ENCODE measurements around the gene STARD9.
"Not testable (repeated sequence)": the region's sequence is repeated elsewhere in the genome, so short reads cannot be mapped to it uniquely, and the experiment has no call there.

Gene STARD9

DNA sequence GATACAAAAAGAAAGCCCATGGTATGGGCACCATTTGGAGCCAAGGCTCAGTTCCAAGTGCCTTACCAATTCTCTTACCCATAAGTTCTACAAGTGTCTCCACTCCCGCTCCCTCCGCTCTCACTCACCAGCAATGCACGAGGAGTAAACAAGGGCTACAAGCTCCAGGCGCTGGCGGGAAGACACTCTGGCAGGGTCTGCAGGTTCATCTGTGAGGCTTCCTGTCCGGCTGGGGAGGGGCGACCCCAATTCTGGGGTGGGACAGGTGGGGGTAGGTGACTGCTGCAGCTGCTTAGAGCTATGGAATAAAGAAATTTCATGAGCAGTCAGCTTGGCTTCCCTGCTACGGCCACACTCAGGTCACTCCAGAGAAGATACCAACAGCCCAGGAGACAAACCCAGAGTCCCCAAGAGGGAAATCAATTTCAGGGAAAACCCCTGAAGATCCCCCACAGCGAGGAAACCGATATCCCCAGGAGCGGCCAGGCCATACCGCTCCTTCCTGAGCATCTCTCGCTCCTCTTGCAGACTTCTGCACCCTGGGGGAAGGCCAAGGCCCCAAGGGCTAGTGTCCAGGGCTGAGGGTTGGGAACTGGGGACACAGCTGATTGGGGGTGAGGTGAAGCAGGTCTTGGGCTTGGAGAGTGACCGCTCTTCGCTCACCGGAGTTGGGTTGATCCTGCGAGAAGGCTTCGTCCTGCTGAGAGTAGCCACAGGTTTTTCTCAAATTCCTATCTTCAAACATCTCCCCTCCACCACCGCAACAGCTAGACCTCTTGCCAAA, 160.2 kb downstream of the STARD9 start:
- H3K27me3 Mint-ChIP-seq, result no peaks in the 10 kb centered on the region

DNA sequence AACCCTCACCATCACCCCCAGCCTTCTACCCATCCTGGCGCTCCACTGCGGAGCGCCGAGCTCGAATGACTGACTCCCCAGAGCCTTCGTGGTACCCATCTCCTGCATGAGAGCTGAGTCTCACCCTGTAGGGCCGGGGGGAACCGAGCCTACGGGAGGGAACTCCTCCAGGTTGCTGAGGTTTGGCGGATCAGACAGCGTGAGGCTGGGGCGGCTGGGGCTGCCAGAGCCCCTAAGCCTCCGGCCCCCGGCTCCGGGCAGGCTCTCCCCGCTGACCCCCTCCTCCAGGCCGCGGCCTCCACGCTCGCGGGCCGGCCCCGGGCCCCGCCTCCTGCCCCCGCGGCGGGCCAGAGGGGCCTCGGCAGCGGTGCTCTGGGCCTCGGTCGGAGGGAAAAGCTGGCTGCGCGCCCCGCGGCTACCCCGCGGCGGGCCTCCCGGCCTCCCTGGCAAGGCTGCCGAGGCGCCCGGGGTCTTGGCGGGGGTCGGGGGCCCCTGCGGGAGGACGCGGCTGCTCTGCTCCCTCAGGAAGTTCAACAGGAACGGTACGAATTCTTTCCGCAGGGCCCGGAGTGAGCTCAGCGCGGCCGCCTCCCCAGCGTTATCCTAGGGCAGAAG, 160.9 kb downstream of the STARD9 start:
- peak; percentile 37 for ATAC-seq
- H3K27me3 Mint-ChIP-seq, result no peaks in the 10 kb centered on the region
- peaks cover 33% of the 10 kb centered on the region for H3K4me1 Mint-ChIP-seq
- H3K27ac Mint-ChIP-seq, result peak overlapping the region; percentile 64 to 93
- H3K4me3 Mint-ChIP-seq, result peak overlapping the region; percentile 78 to 88
- peak; percentile 22 to 33 for DNase-seq
- H3K9me3 Mint-ChIP-seq, result no peaks in the 10 kb centered on the region

More for the DNA sequence above, 160.2 kb downstream of the STARD9 start:
- Mint-ChIP-seq H3K4me3 (peak overlapping the region; percentile 78 to 88), H3K27ac (peak overlapping the region; percentile 64 to 93), H3K9me3 (no peaks in the 10 kb centered on the region), H3K4me1 (peaks cover 33% of the 10 kb centered on the region)
- no peak for DNase-seq
- ATAC-seq, result no peak

- no peaks in the 10 kb centered on the region for H3K27me3 Mint-ChIP-seq
- ATAC-seq, result peak; percentile 96
- peaks cover 33% of the 10 kb centered on the region for H3K4me1 Mint-ChIP-seq
- peak within 1 kb of the TSS; percentile 78 to 88 for H3K4me3 Mint-ChIP-seq
- peak; percentile 89 to 92 for DNase-seq
- no peaks in the 10 kb centered on the region for H3K9me3 Mint-ChIP-seq
- H3K27ac Mint-ChIP-seq, result peak within 1 kb of the TSS; percentile 88 to 96
Observed at GRCh38 chr15:42736793-42737528, 161.6 kb downstream of the STARD9 start, which contains the start of gene CDAN1. Gene CDAN1 (minus strand): TSS chr15:42737128. CDS start chr15:42737102, 26 bp downstream.

DNA sequence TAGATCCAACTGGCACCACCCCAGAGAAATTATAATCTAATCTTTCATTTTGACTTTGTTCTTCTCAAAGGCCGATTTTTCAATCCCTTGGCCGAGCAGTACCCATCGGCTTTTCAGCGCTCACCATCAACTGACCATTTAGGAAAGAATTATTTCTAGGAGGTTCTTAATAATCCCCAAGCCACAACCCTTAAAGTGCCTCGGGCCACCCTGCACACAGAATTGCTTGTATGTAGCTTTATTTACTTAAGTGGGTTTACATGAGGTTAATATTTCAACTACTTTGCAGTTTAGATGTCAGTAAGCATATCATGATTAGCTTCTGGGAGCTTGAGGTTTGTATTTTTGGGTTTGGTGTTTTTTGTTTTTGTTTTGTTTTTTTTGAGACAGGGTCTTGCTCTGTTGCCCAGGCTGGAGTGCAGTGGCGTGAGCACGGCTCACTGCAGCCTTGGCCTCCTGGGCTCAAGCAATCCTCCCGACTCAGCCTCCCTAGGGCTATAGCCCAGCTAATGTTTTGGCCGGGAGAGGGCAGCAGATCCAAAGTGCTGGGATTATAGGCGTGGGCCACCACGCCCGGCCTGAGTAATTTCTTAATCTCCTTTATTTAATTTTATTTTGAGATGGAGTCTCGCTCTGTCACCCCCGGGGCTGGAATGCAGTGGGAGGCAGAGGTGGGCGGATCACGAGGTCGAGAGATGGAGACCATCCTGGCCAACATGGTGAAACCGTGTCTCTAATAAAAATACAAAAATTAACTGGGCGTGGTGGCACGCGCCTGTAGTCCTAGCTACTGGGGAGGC, 162.3 kb downstream of the STARD9 start:
- Mint-ChIP-seq H3K4me3 (peak overlapping the region; percentile 78 to 88), H3K4me1 (peaks cover 33% of the 10 kb centered on the region), H3K9me3 (no peaks in the 10 kb centered on the region), H3K27me3 (no peaks in the 10 kb centered on the region), H3K27ac (peak overlapping the region; percentile 88 to 96)
- DNase-seq (no peak), ATAC-seq (no peak)

DNA sequence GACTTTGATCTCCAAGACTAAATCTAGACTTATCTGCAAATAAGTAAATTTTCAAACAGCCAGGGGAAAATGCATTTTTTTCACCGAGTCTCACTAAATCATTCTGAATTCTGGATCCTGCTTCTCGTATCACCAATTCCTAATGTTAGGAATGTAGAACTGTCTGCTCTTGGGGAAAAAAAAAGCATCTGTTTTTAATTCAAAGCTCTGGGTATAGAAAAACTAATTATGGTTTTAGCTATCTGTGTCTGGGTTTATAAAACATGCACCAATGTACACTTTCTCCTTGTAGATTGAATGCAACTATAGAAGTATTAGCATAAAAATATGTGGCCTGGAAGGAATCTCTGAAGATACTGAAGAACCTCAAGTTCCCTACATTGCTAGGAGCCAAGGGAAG, 166.3 kb downstream of the STARD9 start:
- ATAC-seq (no peak), DNase-seq (no peak)
- Mint-ChIP-seq H3K9me3 (no peaks in the 10 kb centered on the region), H3K4me3 (no peak overlapping the region), H3K27ac (no peak overlapping the region), H3K27me3 (no peaks in the 10 kb centered on the region), H3K4me1 (peaks cover 11% of the 10 kb centered on the region)

- DNase-seq (no peak), ATAC-seq (no peak)
- H3K27ac Mint-ChIP-seq, result no peak overlapping the region
- H3K4me1 Mint-ChIP-seq, result peaks cover 11% of the 10 kb centered on the region
- H3K4me3 Mint-ChIP-seq, result no peak overlapping the region
- no peaks in the 10 kb centered on the region for H3K9me3 Mint-ChIP-seq
- no peaks in the 10 kb centered on the region for H3K27me3 Mint-ChIP-seq
Observed at GRCh38 chr15:42742149-42742548, 166.7 kb downstream of the STARD9 start.

- Mint-ChIP-seq H3K4me3 (no peak overlapping the region), H3K4me1 (no peaks in the 10 kb centered on the region), H3K27me3 (no peaks in the 10 kb centered on the region), H3K9me3 (no peaks in the 10 kb centered on the region), H3K27ac (no peak overlapping the region)
- DNase-seq, result no peak
- no peak for ATAC-seq
Observed at GRCh38 chr15:42744195-42744594, 168.8 kb downstream of the STARD9 start.

GRCh38 chr15:42749266-42749665, 173.9 kb downstream of the STARD9 start:
- Mint-ChIP-seq H3K4me3 (no peak overlapping the region), H3K27ac (no peak overlapping the region), H3K4me1 (no peaks in the 10 kb centered on the region), H3K9me3 (peaks cover 7% of the 10 kb centered on the region in 2 donors), H3K27me3 (no peaks in the 10 kb centered on the region)
- ATAC-seq, result no peak
- no peak for DNase-seq

DNA sequence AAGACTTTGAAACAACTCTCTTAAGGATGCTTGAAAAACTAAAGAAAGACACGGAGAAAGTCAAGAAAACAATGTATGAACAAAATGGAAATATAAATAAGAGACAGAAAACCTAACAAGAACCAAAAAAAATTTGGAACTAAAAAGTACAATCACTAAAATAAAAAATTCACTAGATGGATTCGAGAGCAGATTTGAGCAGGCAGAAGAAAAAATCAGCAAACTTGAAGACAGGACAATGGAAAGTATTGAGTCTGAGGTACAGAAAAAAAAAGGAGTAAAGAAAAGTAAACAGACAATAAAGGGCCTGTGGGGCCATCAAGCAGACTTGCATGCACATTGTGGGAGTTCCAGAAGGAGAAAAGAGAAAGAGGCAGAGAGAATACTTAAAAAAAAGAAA, 174.9 kb downstream of the STARD9 start:
- Mint-ChIP-seq H3K27ac (no peak overlapping the region), H3K27me3 (no peaks in the 10 kb centered on the region), H3K9me3 (peaks cover 7% of the 10 kb centered on the region in 2 donors), H3K4me3 (no peak overlapping the region), H3K4me1 (no peaks in the 10 kb centered on the region)
- ATAC-seq (no peak), DNase-seq (no peak)

DNA sequence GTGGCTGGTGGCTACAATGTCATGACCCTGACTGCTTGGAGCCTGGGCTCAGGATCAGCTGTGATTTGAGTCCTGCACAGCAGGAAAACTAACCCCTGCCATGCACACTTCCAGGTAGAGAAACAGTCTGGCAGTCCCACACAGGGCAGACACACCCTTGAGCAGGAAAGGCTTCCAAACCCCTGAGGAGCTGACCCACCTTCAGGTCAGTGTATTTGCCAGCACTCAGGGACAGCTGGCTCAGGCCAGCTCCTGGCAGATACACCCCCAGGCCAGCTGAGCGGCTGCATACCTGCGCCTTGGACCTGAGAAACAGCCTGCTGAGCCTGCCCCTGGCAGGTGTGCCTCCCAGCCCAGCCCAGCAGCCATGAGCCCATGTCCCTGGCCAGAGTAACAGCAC, 183.7 kb downstream of the STARD9 start:
- H3K4me1 Mint-ChIP-seq, result peaks cover 6% of the 10 kb centered on the region
- DNase-seq (no peak), ATAC-seq (no peak)
- no peaks in the 10 kb centered on the region for H3K27me3 Mint-ChIP-seq
- H3K27ac Mint-ChIP-seq, result peak overlapping the region in 1 of 2 donors; percentile 54
- H3K9me3 Mint-ChIP-seq, result peaks cover 16 to 26% of the 10 kb centered on the region in 2 donors
- no peak overlapping the region for H3K4me3 Mint-ChIP-seq

GRCh38 chr15:42760759-42761158, 185.4 kb downstream of the STARD9 start:
- H3K9me3 Mint-ChIP-seq, result peaks cover 23 to 33% of the 10 kb centered on the region in 2 donors
- ATAC-seq, result no peak
- H3K27me3 Mint-ChIP-seq, result no peaks in the 10 kb centered on the region
- H3K4me1 Mint-ChIP-seq, result peaks cover 6% of the 10 kb centered on the region
- H3K27ac Mint-ChIP-seq, result no peak overlapping the region
- H3K4me3 Mint-ChIP-seq, result no peak overlapping the region
- no peak for DNase-seq

DNA sequence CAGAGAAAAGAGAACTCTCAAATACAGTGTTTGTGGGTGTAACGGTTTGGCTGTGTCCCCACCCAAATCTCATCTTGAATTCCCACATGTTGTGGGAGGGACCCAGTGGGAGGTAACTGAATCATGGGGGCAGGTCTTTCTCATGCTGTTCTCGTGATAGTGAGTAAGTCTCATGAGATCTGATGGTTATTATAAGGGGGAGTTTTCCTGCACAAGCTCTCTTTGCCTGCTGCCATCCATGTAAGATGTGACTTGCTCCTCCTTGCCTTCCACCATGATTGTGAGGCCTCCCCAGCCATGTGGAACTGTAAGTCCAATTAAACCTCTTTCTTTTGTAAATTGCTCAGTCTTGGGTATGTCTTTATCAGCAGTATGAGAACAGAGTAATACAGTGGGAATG, 186.4 kb downstream of the STARD9 start:
- H3K4me1 Mint-ChIP-seq, H3K27me3 Mint-ChIP-seq, DNase-seq, ATAC-seq, H3K27ac Mint-ChIP-seq, H3K4me3 Mint-ChIP-seq: not testable (repeated sequence)
- peaks cover 26 to 43% of the 10 kb centered on the region in 2 donors for H3K9me3 Mint-ChIP-seq

- not testable (repeated sequence) for H3K27me3 Mint-ChIP-seq, DNase-seq, H3K4me1 Mint-ChIP-seq, H3K4me3 Mint-ChIP-seq, ATAC-seq, H3K27ac Mint-ChIP-seq
- peaks cover 32 to 60% of the 10 kb centered on the region in 2 donors for H3K9me3 Mint-ChIP-seq
Observed at GRCh38 chr15:42764154-42764731, 188.8 kb downstream of the STARD9 start.

GRCh38 chr15:42766109-42766508, 190.7 kb downstream of the STARD9 start:
- not testable (repeated sequence) for ATAC-seq, H3K27me3 Mint-ChIP-seq, H3K4me3 Mint-ChIP-seq, H3K4me1 Mint-ChIP-seq, H3K27ac Mint-ChIP-seq, DNase-seq
- peaks cover 26 to 52% of the 10 kb centered on the region in 2 donors for H3K9me3 Mint-ChIP-seq
